Esophagus squamous epithelium (tissue), 4 donors: ENCODE results near the gene IL2RG.

Experiments used
- CTCF ChIP-seq, 6 experiments: fragments of 450-650 bp in 4 of 6; fragments of 200-600 bp in 2 of 6; sonication (generic) in 2 of 6; IDR thresholded peaks; one replicate each; pipeline ENCODE4 v1.5.1; 2016 to 2019; ENCODE audit warnings: antibody characterized with exemption in 6 of 6, mild to moderate bottlenecking in 4 of 6, moderate library complexity in 4 of 6
- POLR2A ChIP-seq, 4 donors: fragments of 450-650 bp; IDR thresholded peaks; one replicate each; pipeline ENCODE4 v1.6.1; 2017; ENCODE audit warnings: antibody characterized with exemption in 4 of 4, mild to moderate bottlenecking in 4 of 4, moderate library complexity in 3 of 4

GRCh38 chrX:71131510-71131909, 20.1 kb upstream of the IL2RG start:
- TF ChIP-seq CTCF (IDR thresholded peaks at IDR 0.05) (no peak), POLR2A (IDR thresholded peaks at IDR 0.05) (no peak)
